Measurements from ENCODE around the gene ABCA5. TPM values are rescaled to one million over a fixed set of nuclear protein-coding genes. Genes with fewer than 3 reads are reported as not detected.
"Not testable (repeated sequence)": the region's sequence is repeated elsewhere in the genome, so short reads cannot be mapped to it uniquely, and the experiment has no call there.

The ABCA5 gene
- total RNA-seq, 1 donor from 2014 or later, result 72.1 TPM

- no peak for DNase-seq
Measured at GRCh38 chr17:69331756-69332155, 4.8 kb upstream of the ABCA5 start.

GRCh38 chr17:69326377-69327059 lies 415 bp downstream of the ABCA5 start:
- DNase-seq, result no peak

GRCh38 chr17:69325518-69326376 lies 1.2 kb downstream of the ABCA5 start:
- no peak for DNase-seq

- no peak for DNase-seq
Measured at GRCh38 chr17:69323806-69324205, 3.1 kb downstream of the ABCA5 start.

GRCh38 chr17:69320908-69321238 lies 6.1 kb downstream of the ABCA5 start:
- no peak for DNase-seq

GRCh38 chr17:69320210-69320907 lies 6.6 kb downstream of the ABCA5 start:
- DNase-seq, result no peak

- DNase-seq, result no peak
Measured at GRCh38 chr17:69317625-69318024, 9.3 kb downstream of the ABCA5 start.

GRCh38 chr17:69314246-69315065 lies 12.5 kb downstream of the ABCA5 start:
- DNase-seq, result no peak

- no peak for DNase-seq
Measured at GRCh38 chr17:69305177-69305576, 21.8 kb downstream of the ABCA5 start.

- DNase-seq, result no peak
Measured at GRCh38 chr17:69302682-69303081, 24.3 kb downstream of the ABCA5 start.

- DNase-seq, result no peak
Measured at GRCh38 chr17:69300222-69300621, 26.7 kb downstream of the ABCA5 start.

GRCh38 chr17:69298120-69298722 lies 28.7 kb downstream of the ABCA5 start:
- not testable (repeated sequence) for DNase-seq

GRCh38 chr17:69287168-69287567 lies 39.8 kb downstream of the ABCA5 start:
- DNase-seq, result no peak

- DNase-seq, result no peak
Measured at GRCh38 chr17:69286257-69286656, 40.7 kb downstream of the ABCA5 start.

GRCh38 chr17:69284646-69285045 lies 42.3 kb downstream of the ABCA5 start:
- DNase-seq, result no peak

- no peak for DNase-seq
Measured at GRCh38 chr17:69282002-69282401, 44.9 kb downstream of the ABCA5 start.

- DNase-seq, result not testable (repeated sequence)
Measured at GRCh38 chr17:69276279-69276678, 50.7 kb downstream of the ABCA5 start.

- no peak for DNase-seq
Measured at GRCh38 chr17:69275751-69276150, 51.2 kb downstream of the ABCA5 start.

- no peak for DNase-seq
Measured at GRCh38 chr17:69271023-69271422, 55.9 kb downstream of the ABCA5 start.

- DNase-seq, result no peak
Measured at GRCh38 chr17:69269131-69269998, 57.6 kb downstream of the ABCA5 start.

GRCh38 chr17:69268543-69269014 lies 58.4 kb downstream of the ABCA5 start:
- DNase-seq, result no peak
